ENCODE measurements around the gene NELFA.

The NELFA gene

DNA sequence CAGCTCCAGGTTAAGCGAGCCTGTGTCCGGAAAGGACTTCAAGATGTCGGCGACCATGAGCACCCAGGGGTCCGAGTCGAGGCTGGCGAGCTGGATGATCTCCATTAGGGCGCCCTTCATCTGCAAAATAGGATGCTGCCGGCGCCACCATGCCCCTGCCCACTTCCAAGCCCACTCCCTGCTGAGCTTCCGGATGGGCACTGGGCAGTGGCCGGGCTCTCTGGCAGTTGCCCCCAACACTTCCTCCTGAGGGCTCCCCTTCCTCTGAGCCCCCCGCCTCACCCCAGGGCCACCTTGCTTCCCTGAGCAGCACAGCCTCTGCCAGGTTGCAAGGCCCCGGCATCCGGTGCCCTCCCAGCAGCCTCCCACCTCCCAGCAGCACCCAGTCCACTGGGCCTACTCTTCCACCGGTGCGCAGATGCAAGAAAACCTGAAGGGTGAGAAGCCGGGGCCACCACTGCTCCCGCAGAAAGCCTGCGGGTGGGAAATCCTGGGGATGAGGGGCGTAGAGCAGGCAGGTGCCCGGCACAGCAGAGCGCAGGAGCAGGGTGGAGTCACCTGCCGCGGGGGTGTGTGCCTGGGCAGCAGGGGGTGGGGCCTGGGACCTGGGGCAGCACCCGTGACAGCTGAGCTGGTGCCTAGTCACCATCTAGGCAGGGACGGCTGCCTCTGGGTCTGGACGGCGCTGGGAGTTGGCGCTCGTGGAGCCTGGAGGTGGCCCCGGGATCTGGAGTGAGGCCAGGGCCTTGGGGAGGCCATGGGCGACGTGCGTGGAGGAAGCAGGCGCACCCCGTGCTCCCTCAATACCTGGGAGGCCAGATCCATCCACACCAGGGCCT, 17.0 kb downstream of the NELFA start:
- no peak overlapping the region for H3K4me3 Mint-ChIP-seq
- H3K27ac Mint-ChIP-seq = peak overlapping the region in 1 of 2 donors; percentile 19
- H3K4me1 Mint-ChIP-seq = peaks cover 7% of the 10 kb centered on the region
- DNase-seq = no peak
- peaks cover under 1 to 9% of the 10 kb centered on the region in 2 donors for H3K9me3 Mint-ChIP-seq
- no peaks in the 10 kb centered on the region for H3K27me3 Mint-ChIP-seq
- ATAC-seq = no peak

DNA sequence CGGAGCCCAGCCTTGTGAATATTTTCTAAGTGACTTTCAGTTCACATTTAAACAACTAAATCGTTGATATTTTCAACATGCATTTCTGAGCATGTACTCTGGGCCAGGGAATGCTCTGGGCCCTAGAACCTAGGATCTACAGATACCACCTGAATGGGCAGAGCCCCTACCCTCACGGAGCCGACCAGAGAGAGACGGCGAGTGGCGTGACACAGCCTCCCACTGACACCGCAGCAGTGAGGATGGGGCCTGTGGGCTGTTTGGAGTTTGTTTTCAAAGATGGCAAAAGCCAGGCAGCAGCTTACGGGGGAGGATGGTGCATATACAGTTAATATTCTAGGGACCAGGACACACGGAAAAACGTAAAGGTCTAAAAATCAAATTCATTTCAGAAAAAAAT, 17.7 kb downstream of the NELFA start:
- peak overlapping the region in 1 of 2 donors; percentile 42 for H3K27ac Mint-ChIP-seq
- peaks cover 3% of the 10 kb centered on the region for H3K4me1 Mint-ChIP-seq
- ATAC-seq (no peak), DNase-seq (no peak)
- H3K4me3 Mint-ChIP-seq = no peak overlapping the region
- H3K9me3 Mint-ChIP-seq = peaks cover 0 to 2% of the 10 kb centered on the region in 2 donors
- H3K27me3 Mint-ChIP-seq = no peaks in the 10 kb centered on the region

- Mint-ChIP-seq H3K4me1 (no peaks in the 10 kb centered on the region), H3K9me3 (no peaks in the 10 kb centered on the region), H3K27me3 (no peaks in the 10 kb centered on the region), H3K4me3 (no peak overlapping the region), H3K27ac (peak overlapping the region; percentile 49 to 92)
- DNase-seq = no peak
- no peak for ATAC-seq
These were observed 18.1 kb downstream of the NELFA start for GRCh38 chr4:1990676-1991075.

GRCh38 chr4:1990348-1990645, 18.5 kb downstream of the NELFA start:
- H3K4me3 Mint-ChIP-seq = no peak overlapping the region
- DNase-seq = no peak
- ATAC-seq = no peak
- no peaks in the 10 kb centered on the region for H3K27me3 Mint-ChIP-seq
- H3K4me1 Mint-ChIP-seq = no peaks in the 10 kb centered on the region
- H3K9me3 Mint-ChIP-seq = no peaks in the 10 kb centered on the region
- H3K27ac Mint-ChIP-seq = peak overlapping the region; percentile 49 to 92

GRCh38 chr4:1989533-1990347, 19.0 kb downstream of the NELFA start:
- H3K4me1 Mint-ChIP-seq = no peaks in the 10 kb centered on the region
- H3K4me3 Mint-ChIP-seq = no peak overlapping the region
- no peak for DNase-seq
- H3K9me3 Mint-ChIP-seq = no peaks in the 10 kb centered on the region
- ATAC-seq = no peak
- H3K27me3 Mint-ChIP-seq = no peaks in the 10 kb centered on the region
- peak overlapping the region in 1 of 2 donors; percentile 65 for H3K27ac Mint-ChIP-seq

GRCh38 chr4:1988327-1988724, 20.4 kb downstream of the NELFA start:
- no peak overlapping the region for H3K4me3 Mint-ChIP-seq
- H3K9me3 Mint-ChIP-seq = no peaks in the 10 kb centered on the region
- no peaks in the 10 kb centered on the region for H3K4me1 Mint-ChIP-seq
- DNase-seq (no peak), ATAC-seq (no peak)
- H3K27me3 Mint-ChIP-seq = no peaks in the 10 kb centered on the region
- peak overlapping the region in 1 of 2 donors; percentile 32 for H3K27ac Mint-ChIP-seq

DNA sequence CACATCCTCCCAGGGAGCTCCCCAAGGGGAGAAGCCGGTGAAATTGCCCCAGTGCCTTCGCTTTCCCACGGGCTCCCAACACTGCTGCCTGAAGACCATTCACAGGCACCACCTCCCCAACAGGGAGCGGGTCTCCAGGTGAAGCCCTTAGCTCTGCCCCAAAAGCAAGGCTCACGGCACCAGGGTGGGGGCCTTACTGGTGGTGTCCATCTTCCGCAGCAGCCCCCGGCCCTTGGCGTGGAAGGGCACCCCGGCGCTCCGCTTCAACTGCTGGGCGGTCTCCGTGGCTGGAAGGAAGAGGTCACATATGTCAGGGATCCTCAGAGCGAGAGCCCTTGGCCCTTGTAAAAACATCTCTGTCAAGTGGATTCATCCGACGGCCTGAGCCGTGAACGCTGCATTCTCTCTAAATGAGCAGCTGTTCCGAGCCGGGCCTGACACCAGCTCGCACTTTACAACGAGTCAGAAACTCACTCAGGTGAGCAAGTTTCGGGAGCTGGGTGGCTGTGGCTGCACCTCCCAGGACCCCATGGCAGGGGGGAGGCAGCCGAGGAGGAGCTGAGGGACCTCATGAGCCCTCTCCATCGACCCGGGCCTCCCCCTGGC, 20.9 kb downstream of the NELFA start:
- H3K4me3 Mint-ChIP-seq = no peak overlapping the region
- no peaks in the 10 kb centered on the region for H3K9me3 Mint-ChIP-seq
- ATAC-seq (no peak), DNase-seq (no peak)
- H3K27ac Mint-ChIP-seq = peak overlapping the region in 1 of 2 donors; percentile 96
- H3K4me1 Mint-ChIP-seq = no peaks in the 10 kb centered on the region
- H3K27me3 Mint-ChIP-seq = no peaks in the 10 kb centered on the region

DNA sequence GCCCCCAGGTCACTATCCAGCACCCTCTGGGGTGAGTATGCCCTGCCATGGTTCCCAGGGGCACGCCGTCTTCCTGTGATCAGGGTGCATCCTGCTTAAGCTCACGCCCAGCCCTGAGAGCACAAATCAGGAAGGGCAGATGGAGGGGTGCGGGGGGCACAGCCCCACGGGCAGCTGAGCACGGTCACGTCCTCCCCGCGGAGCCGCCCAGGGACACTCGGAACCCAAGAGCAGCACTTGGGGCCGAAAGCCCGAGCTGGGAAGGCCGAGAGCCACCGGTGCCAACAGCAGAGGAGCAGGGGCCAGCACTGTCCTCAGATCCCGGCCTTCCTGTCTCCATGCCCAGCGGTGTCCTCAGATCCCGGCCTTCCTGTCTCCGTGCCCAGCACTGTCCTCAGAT, 21.5 kb downstream of the NELFA start:
- Mint-ChIP-seq H3K27ac (peak overlapping the region in 1 of 2 donors; percentile 96), H3K27me3 (no peaks in the 10 kb centered on the region), H3K4me1 (no peaks in the 10 kb centered on the region), H3K4me3 (no peak overlapping the region), H3K9me3 (no peaks in the 10 kb centered on the region)
- DNase-seq = no peak
- peak; percentile 2 for ATAC-seq

- peak overlapping the region in 1 of 2 donors; percentile 31 for H3K4me3 Mint-ChIP-seq
- H3K27ac Mint-ChIP-seq = peak overlapping the region in 1 of 2 donors; percentile 96
- H3K27me3 Mint-ChIP-seq = no peaks in the 10 kb centered on the region
- H3K9me3 Mint-ChIP-seq = no peaks in the 10 kb centered on the region
- DNase-seq = no peak
- H3K4me1 Mint-ChIP-seq = no peaks in the 10 kb centered on the region
- peak; percentile 20 for ATAC-seq
These were observed 22.1 kb downstream of the NELFA start for GRCh38 chr4:1986578-1987210.

DNA sequence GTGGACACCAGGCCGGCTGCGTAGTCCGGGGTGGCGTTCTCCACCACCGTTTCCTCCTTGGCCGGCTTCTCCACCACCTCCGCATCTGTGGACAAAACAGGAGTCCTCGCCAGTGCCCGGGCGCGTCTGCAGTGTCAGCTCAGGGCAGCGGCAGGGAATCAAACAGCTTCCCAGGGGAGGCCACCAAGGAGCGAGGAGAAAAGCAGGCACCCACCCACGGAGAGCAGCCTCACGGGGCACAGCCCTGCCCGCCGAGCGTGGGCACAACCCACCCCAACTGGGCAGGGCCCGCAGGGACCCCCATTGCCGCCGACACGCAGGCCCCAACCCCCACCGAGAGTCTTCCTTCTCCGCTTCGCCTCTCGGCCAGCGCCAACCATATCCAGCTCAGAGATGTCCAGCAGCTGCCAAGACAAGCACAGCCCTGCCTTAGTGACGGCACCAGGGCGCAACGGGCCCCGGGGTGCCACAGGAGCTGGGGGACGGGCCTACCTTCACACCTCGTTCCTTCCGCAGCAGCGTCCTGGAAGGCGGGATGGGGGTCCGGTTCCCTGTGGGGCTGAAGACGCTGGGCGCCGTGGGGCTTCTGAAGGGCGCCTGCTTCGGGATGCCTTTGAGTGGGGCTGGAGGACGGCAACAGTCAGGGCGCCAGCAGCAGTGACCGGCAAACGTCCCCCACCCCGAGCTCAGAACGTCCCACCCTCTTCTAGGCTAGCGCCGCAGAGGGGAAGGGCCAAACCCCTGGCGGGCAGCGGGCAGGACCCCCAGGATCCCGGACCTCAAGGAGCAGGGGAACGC, 22.8 kb downstream of the NELFA start:
- Mint-ChIP-seq H3K4me3 (no peak overlapping the region), H3K27me3 (no peaks in the 10 kb centered on the region), H3K4me1 (no peaks in the 10 kb centered on the region), H3K9me3 (no peaks in the 10 kb centered on the region), H3K27ac (no peak overlapping the region)
- no peak for ATAC-seq
- DNase-seq = no peak

- Mint-ChIP-seq H3K9me3 (no peaks in the 10 kb centered on the region), H3K4me1 (no peaks in the 10 kb centered on the region), H3K27ac (no peak overlapping the region), H3K4me3 (no peak overlapping the region), H3K27me3 (no peaks in the 10 kb centered on the region)
- ATAC-seq = no peak
- DNase-seq = no peak
These were observed 23.5 kb downstream of the NELFA start for GRCh38 chr4:1985294-1985693.

DNA sequence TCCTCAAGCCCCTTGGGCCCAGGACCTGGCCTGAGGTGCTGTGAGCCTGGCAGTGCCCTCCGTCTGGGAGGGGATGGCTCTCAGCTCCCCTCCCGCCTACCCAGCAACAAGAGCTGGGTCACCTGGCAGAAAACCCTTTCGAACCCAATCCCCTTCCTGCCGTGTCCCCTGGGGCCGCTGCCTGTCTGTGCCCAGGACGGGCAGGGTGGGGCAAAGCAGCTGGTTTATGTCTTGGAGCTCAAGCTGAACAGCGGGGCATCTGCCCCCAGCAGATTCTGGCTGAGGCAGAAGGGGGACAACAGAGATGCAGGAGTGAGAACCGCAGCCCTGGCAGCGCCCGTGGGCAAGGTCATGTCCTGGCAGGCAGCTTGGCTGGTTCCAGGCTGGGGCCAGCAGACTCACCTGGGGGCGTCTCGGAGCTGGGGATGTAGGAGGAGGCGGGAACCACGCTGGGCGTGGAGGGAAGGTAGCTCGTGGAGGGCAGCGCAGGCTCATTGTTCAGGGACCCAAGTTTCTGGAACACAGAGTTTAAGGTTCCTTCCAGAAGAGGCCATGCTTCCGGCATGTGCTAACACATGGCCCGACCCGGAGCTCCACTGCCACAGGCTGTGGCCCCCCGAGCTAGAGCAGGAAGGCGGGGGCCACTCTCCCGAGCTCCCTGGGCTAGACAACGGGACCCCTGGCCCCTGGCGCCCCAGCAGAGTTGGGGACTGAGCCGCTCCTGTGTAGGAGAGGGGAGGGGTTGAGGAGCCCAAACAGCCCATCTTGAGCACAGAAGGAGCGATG, 24.2 kb downstream of the NELFA start:
- Mint-ChIP-seq H3K4me1 (no peaks in the 10 kb centered on the region), H3K27ac (peak overlapping the region in 1 of 2 donors; percentile 15)

DNA sequence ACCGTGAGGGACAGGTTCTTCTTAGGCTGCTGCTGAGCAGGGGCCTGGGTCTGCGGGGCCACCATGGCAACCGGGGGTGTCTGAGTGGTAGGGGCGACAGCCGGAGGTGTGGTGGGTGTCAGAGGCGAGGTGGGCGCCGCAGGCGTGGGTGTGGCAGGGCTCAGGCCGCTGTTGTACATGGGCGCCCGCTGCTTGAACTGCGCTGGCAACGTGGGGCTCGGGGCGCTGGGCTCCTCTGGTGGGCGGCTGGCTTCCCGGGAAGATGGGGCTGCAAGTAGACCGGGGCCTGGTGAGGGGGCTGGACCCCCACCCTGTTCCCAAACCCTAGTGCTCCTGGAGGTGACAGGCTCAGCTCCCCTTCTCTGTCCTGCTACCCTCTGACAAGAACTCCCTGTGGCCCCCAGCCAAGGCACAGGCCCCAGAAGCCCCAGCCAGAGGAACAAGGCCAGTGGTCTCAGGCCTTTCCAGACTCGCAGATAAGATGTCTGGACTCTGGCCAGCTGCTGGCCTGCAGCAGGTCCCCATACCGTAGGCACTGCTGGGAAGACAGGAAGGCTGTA, 24.8 kb downstream of the NELFA start:
- peak; percentile 5 for ATAC-seq
- Mint-ChIP-seq H3K4me3 (no peak overlapping the region), H3K27me3 (no peaks in the 10 kb centered on the region), H3K9me3 (no peaks in the 10 kb centered on the region), H3K4me1 (no peaks in the 10 kb centered on the region), H3K27ac (peak overlapping the region in 1 of 2 donors; percentile 50)
- DNase-seq = no peak

More for the DNA sequence above, 24.2 kb downstream of the NELFA start:
- Mint-ChIP-seq H3K27me3 (no peaks in the 10 kb centered on the region), H3K9me3 (no peaks in the 10 kb centered on the region), H3K4me3 (peak overlapping the region in 1 of 2 donors; percentile 27)
- peak; percentile 2 for ATAC-seq
- no peak for DNase-seq
